ENCODE results near the gene FOXO6. TPM values are rescaled to one million over a fixed set of nuclear protein-coding genes. Genes with fewer than 3 reads are reported as not detected.

FOXO6 gene
- total RNA-seq, 1 experiment from 2014 or later: 0.47 TPM

GRCh38 chr1:41387667-41388091, 26.4 kb downstream of the FOXO6 start:
- no TSS peak for BruUV-seq (replicated peaks)

GRCh38 chr1:41388510-41388909, 27.3 kb downstream of the FOXO6 start:
- H3K36me3 Mint-ChIP-seq (ENCODE audit: insufficient read depth, unreplicated experiment): no peaks in the 10 kb centered on the region
- CTCF ChIA-PET: interaction anchor here (1.4 to 1.5 kb wide), 2 partner anchors 26 to 68 kb away, joined by 3 to 4 read pairs; no protein-coding TSS in a partner anchor
- no peak overlapping the region for H3K4me3 Mint-ChIP-seq (ENCODE audit: low read depth, unreplicated experiment)
- peaks cover 9% of the 10 kb centered on the region for H3K4me1 Mint-ChIP-seq (ENCODE audit: low read depth, unreplicated experiment)
- H3K27ac Mint-ChIP-seq (ENCODE audit: unreplicated experiment): no peak overlapping the region
- no TSS peak for BruUV-seq (replicated peaks)
- no peaks in the 10 kb centered on the region for H3K9me3 Mint-ChIP-seq (ENCODE audit: low read depth, unreplicated experiment)
- TF ChIP-seq CTCF (IDR thresholded peaks at IDR 0.05; ENCODE audit: unreplicated experiment): no peak
- intact Hi-C loops (cut with micrococcal nuclease; ENCODE audit: unreplicated experiment): no loop called here
- no peak for DNase-seq
- H3K27me3 Mint-ChIP-seq (ENCODE audit: unreplicated experiment): peaks cover 48% of the 10 kb centered on the region

More at GRCh38 chr1:41387667-41388091, 26.4 kb downstream of the FOXO6 start:
- H3K27ac Mint-ChIP-seq (ENCODE audit: unreplicated experiment): no peak overlapping the region
- peaks cover 2% of the 10 kb centered on the region for H3K36me3 Mint-ChIP-seq (ENCODE audit: insufficient read depth, unreplicated experiment)
- CTCF ChIA-PET: interaction anchor here (0.6 to 1.5 kb wide), 8 partner anchors 15 to 67 kb away, joined by 3 to 9 read pairs (median 3); no protein-coding TSS in a partner anchor
- peaks cover 9% of the 10 kb centered on the region for H3K4me1 Mint-ChIP-seq (ENCODE audit: low read depth, unreplicated experiment)
- intact Hi-C loops (cut with micrococcal nuclease; ENCODE audit: unreplicated experiment): no loop called here
- no peaks in the 10 kb centered on the region for H3K9me3 Mint-ChIP-seq (ENCODE audit: low read depth, unreplicated experiment)
- DNase-seq: peak; percentile 77
- TF ChIP-seq CTCF (IDR thresholded peaks at IDR 0.05; ENCODE audit: unreplicated experiment): no peak
- no peak overlapping the region for H3K4me3 Mint-ChIP-seq (ENCODE audit: low read depth, unreplicated experiment)
- peaks cover 48% of the 10 kb centered on the region for H3K27me3 Mint-ChIP-seq (ENCODE audit: unreplicated experiment)

GRCh38 chr1:41389009-41389408, 27.8 kb downstream of the FOXO6 start:
- no TSS peak for BruUV-seq (replicated peaks)
- intact Hi-C loops (cut with micrococcal nuclease; ENCODE audit: unreplicated experiment): no loop called here
- H3K4me3 Mint-ChIP-seq (ENCODE audit: low read depth, unreplicated experiment): no peak overlapping the region
- CTCF ChIA-PET: no interaction called here
- no peak for TF ChIP-seq CTCF (IDR thresholded peaks at IDR 0.05; ENCODE audit: unreplicated experiment)
- H3K9me3 Mint-ChIP-seq (ENCODE audit: low read depth, unreplicated experiment): no peaks in the 10 kb centered on the region
- DNase-seq: no peak
- peaks cover 48% of the 10 kb centered on the region for H3K27me3 Mint-ChIP-seq (ENCODE audit: unreplicated experiment)
- H3K27ac Mint-ChIP-seq (ENCODE audit: unreplicated experiment): no peak overlapping the region
- H3K4me1 Mint-ChIP-seq (ENCODE audit: low read depth, unreplicated experiment): peaks cover 9% of the 10 kb centered on the region
- no peaks in the 10 kb centered on the region for H3K36me3 Mint-ChIP-seq (ENCODE audit: insufficient read depth, unreplicated experiment)

GRCh38 chr1:41390166-41390565, 28.9 kb downstream of the FOXO6 start:
- DNase-seq: no peak
- no TSS peak for BruUV-seq (replicated peaks)
- peaks cover 9% of the 10 kb centered on the region for H3K4me1 Mint-ChIP-seq (ENCODE audit: low read depth, unreplicated experiment)
- intact Hi-C loops (cut with micrococcal nuclease; ENCODE audit: unreplicated experiment): no loop called here
- no peaks in the 10 kb centered on the region for H3K36me3 Mint-ChIP-seq (ENCODE audit: insufficient read depth, unreplicated experiment)
- H3K4me3 Mint-ChIP-seq (ENCODE audit: low read depth, unreplicated experiment): no peak overlapping the region
- H3K9me3 Mint-ChIP-seq (ENCODE audit: low read depth, unreplicated experiment): no peaks in the 10 kb centered on the region
- CTCF ChIA-PET: no interaction called here
- no peak for TF ChIP-seq CTCF (IDR thresholded peaks at IDR 0.05; ENCODE audit: unreplicated experiment)
- H3K27me3 Mint-ChIP-seq (ENCODE audit: unreplicated experiment): peaks cover 48% of the 10 kb centered on the region
- H3K27ac Mint-ChIP-seq (ENCODE audit: unreplicated experiment): no peak overlapping the region

All from Calu3 (cell line).